ENCODE data around the gene ERC1.
"Not testable (repeated sequence)": the region's sequence is repeated elsewhere in the genome, so short reads cannot be mapped to it uniquely, and the experiment has no call there.

Gene ERC1

DNA sequence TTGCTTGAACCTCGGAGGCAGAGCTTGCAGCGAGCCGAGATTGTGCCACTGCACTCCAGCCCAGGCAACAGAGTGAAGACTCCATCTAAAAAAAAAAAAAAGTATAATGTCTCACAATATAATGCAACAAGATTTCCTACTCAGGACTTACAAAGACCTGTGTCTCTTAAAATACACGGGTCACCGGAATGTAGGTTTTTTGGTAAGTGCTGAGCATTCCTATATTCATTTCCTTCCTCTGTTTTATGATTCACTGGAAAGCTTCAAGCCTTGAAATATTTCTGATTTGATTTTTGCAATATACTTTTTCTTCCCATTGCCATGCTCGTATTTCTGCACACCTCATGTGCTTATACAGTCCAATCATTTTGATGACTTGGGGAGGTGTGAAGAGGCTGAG is 357.6 kb downstream of the ERC1 start:
- no peaks in the 10 kb centered on the region for H3K27me3 ChIP-seq (replicated peaks in 2 of 5; ENCODE audit: control insufficient read depth in 4 of 5, insufficient read depth in 5 of 5, low read length in 4 of 5)
- no peak overlapping the region for H3K4me3 ChIP-seq (ENCODE audit: control insufficient read depth in 1 of 7, extremely low read depth in 1 of 7, insufficient read depth in 4 of 7, low read depth in 2 of 7, low read length in 6 of 7)
- H3K27ac ChIP-seq (ENCODE audit: insufficient read depth in 1 of 2, low read depth in 1 of 2, low read length in 2 of 2, poor library complexity in 1 of 2, severe bottlenecking in 2 of 2) = no peak overlapping the region
- H3K9me3 ChIP-seq (ENCODE audit: control extremely low read depth in 1 of 5, control insufficient read depth in 4 of 5, insufficient read depth in 2 of 5, low read depth in 1 of 5, low read length in 4 of 5) = no peaks in the 10 kb centered on the region
- no peak for DNase-seq
- H3K4me1 ChIP-seq (ENCODE audit: control extremely low read depth in 1 of 4, control insufficient read depth in 4 of 4, insufficient read depth in 4 of 4, low read length in 3 of 4) = no peaks in the 10 kb centered on the region
- no CpG with 5 or more reads among the region's 6 CpGs for whole genome bisulfite sequencing (ENCODE audit: insufficient coverage)
- ChIA-PET CTCF (no interaction called here), POLR2A (no interaction called here)
- peaks cover 0 to 5% (median 0%) of the 10 kb centered on the region in 4 experiments for H3K36me3 ChIP-seq (ENCODE audit: control insufficient read depth in 4 of 4, insufficient read depth in 4 of 4, low read length in 3 of 4)

DNA sequence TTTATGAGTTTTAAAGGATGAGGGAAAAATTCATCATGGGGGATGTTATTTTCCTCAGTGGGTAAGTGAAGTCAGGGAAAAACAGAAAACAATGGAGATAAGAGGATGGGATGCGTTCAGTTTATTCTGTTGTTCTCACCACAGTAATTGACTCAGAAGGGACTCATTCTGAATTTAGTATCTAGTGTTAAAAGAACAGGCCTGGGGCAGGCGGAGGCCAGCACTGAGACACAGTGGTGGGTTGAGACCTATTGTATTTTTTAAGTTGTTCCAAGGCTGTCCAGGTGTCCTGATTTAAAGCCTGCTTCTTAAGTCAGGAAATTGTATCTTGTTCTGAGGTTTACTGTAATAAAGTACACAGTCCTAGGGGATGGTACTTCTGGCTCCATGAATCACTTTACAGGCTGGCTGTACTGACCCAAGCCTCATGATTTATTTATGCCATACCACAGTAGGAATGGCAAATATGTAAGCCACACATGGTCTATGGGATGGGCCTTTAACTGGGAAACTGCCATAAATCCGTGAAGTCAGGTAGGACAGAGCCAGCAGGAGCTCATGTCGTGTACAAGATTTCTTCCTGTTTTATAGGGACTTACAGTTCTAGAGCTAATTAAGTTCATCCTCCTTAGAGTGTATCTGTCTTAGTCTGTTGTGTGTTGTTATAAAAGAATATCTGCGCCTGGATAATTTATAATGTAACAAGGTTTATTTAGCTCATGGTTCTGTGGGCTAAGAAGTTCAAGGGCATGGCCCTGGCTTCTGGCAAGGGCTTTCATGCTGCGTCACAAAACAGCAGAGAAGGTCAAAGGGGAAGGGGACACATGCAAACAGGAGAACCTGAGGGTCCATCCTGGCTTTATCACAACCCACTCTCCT is 359.3 kb downstream of the ERC1 start:
- H3K4me3 ChIP-seq (ENCODE audit: control insufficient read depth in 1 of 7, extremely low read depth in 1 of 7, insufficient read depth in 4 of 7, low read depth in 2 of 7, low read length in 6 of 7) = no peak overlapping the region
- ChIA-PET POLR2A (no interaction called here), CTCF (no interaction called here)
- WGBS (ENCODE audit: insufficient coverage) = 90% methylated on average over 6 of the region's 6 CpGs
- no peaks in the 10 kb centered on the region for H3K9me3 ChIP-seq (ENCODE audit: control extremely low read depth in 1 of 5, control insufficient read depth in 4 of 5, insufficient read depth in 2 of 5, low read depth in 1 of 5, low read length in 4 of 5)
- H3K27ac ChIP-seq (ENCODE audit: insufficient read depth in 1 of 2, low read depth in 1 of 2, low read length in 2 of 2, poor library complexity in 1 of 2, severe bottlenecking in 2 of 2) = no peak overlapping the region
- peaks cover 0 to 5% (median 0%) of the 10 kb centered on the region in 4 experiments for H3K36me3 ChIP-seq (ENCODE audit: control insufficient read depth in 4 of 4, insufficient read depth in 4 of 4, low read length in 3 of 4)
- H3K27me3 ChIP-seq (replicated peaks in 2 of 5; ENCODE audit: control insufficient read depth in 4 of 5, insufficient read depth in 5 of 5, low read length in 4 of 5) = no peaks in the 10 kb centered on the region
- H3K4me1 ChIP-seq (ENCODE audit: control extremely low read depth in 1 of 4, control insufficient read depth in 4 of 4, insufficient read depth in 4 of 4, low read length in 3 of 4) = no peaks in the 10 kb centered on the region
- no peak for DNase-seq

DNA sequence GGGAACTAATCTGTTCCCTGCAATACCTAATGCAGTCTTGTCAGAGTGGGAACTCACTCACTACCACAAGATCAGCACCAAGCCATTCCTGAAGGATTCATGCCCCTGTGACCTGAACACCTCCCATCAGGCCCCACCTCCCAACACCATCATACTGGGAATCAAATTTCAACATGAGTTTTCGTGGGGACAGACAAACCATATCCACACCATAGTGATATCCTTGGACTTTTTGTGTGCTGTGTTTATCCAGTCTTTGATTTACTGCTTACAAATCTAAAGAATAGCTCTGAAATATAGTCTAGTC is 359.9 kb downstream of the ERC1 start:
- POLR2A ChIA-PET = no interaction called here

DNA sequence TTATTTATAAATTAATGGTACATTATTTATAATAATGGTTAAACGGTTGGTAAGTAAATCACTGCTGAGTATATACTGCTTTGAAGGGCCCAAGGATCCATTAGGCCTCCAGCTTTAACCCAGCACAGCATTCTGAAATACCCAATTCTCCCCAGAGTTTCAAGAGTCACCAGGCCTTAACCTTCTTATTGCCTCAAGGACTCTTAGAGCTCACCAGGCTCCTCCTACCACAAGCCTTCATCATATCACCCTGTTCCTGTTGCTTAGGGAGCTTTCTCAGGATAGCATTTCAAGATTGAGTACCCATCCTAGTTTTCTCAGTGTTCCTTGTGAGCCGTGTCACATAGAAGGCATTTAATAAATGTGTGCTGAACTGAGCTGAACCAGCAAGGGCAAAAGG is 360.9 kb downstream of the ERC1 start:
- CTCF ChIA-PET = no interaction called here

More for the DNA sequence above, 359.9 kb downstream of the ERC1 start:
- H3K9me3 ChIP-seq (ENCODE audit: control extremely low read depth in 1 of 5, control insufficient read depth in 4 of 5, insufficient read depth in 2 of 5, low read depth in 1 of 5, low read length in 4 of 5) = no peaks in the 10 kb centered on the region
- peaks cover 0 to 4% (median 0%) of the 10 kb centered on the region in 4 experiments for H3K36me3 ChIP-seq (ENCODE audit: control insufficient read depth in 4 of 4, insufficient read depth in 4 of 4, low read length in 3 of 4)
- no peak for DNase-seq
- H3K4me3 ChIP-seq (ENCODE audit: control insufficient read depth in 1 of 7, extremely low read depth in 1 of 7, insufficient read depth in 4 of 7, low read depth in 2 of 7, low read length in 6 of 7) = no peak overlapping the region
- CTCF ChIA-PET = no interaction called here
- H3K27me3 ChIP-seq (replicated peaks in 2 of 5; ENCODE audit: control insufficient read depth in 4 of 5, insufficient read depth in 5 of 5, low read length in 4 of 5) = no peaks in the 10 kb centered on the region
- WGBS (ENCODE audit: insufficient coverage) = no CpG with 5 or more reads among the region's 1 CpG
- H3K4me1 ChIP-seq (ENCODE audit: control extremely low read depth in 1 of 4, control insufficient read depth in 4 of 4, insufficient read depth in 4 of 4, low read length in 3 of 4) = no peaks in the 10 kb centered on the region
- H3K27ac ChIP-seq (ENCODE audit: insufficient read depth in 1 of 2, low read depth in 1 of 2, low read length in 2 of 2, poor library complexity in 1 of 2, severe bottlenecking in 2 of 2) = no peak overlapping the region

DNA sequence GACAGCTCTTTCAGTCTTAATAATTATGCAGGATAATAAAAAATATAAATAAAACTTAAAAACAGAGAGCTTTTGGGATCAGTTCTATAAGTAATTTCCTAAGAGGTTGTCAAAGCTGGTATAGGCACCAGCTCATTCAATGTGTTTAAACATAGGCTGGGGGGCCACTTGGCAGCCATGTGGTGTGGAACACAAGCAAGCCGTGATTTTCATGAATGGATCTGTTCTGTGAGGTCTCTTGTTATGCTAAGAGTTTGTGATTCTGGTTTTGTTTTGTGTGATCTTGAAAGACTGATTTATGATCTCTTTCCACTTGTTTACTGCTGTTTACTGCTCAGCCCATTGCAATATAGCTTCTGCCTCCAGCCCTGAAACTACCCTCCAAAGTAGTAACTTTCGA is 362.4 kb downstream of the ERC1 start:
- H3K4me3 ChIP-seq (ENCODE audit: control insufficient read depth in 1 of 7, extremely low read depth in 1 of 7, insufficient read depth in 4 of 7, low read depth in 2 of 7, low read length in 6 of 7) = no peak overlapping the region
- no peaks in the 10 kb centered on the region for H3K4me1 ChIP-seq (ENCODE audit: control extremely low read depth in 1 of 4, control insufficient read depth in 4 of 4, insufficient read depth in 4 of 4, low read length in 3 of 4)
- POLR2A ChIA-PET = no interaction called here
- no peak overlapping the region for H3K27ac ChIP-seq (ENCODE audit: insufficient read depth in 1 of 2, low read depth in 1 of 2, low read length in 2 of 2, poor library complexity in 1 of 2, severe bottlenecking in 2 of 2)
- DNase-seq = no peak
- no peaks in the 10 kb centered on the region for H3K36me3 ChIP-seq (ENCODE audit: control insufficient read depth in 4 of 4, insufficient read depth in 4 of 4, low read length in 3 of 4)
- H3K27me3 ChIP-seq (replicated peaks in 2 of 5; ENCODE audit: control insufficient read depth in 4 of 5, insufficient read depth in 5 of 5, low read length in 4 of 5) = no peaks in the 10 kb centered on the region
- WGBS (ENCODE audit: insufficient coverage) = 100% methylated on average over 2 of the region's 2 CpGs
- no peaks in the 10 kb centered on the region for H3K9me3 ChIP-seq (ENCODE audit: control extremely low read depth in 1 of 5, control insufficient read depth in 4 of 5, insufficient read depth in 2 of 5, low read depth in 1 of 5, low read length in 4 of 5)
- CTCF ChIA-PET = no interaction called here

More for the DNA sequence above, 360.9 kb downstream of the ERC1 start:
- no peaks in the 10 kb centered on the region for H3K27me3 ChIP-seq (replicated peaks in 2 of 5; ENCODE audit: control insufficient read depth in 4 of 5, insufficient read depth in 5 of 5, low read length in 4 of 5)
- no peaks in the 10 kb centered on the region for H3K4me1 ChIP-seq (ENCODE audit: control extremely low read depth in 1 of 4, control insufficient read depth in 4 of 4, insufficient read depth in 4 of 4, low read length in 3 of 4)
- no peak overlapping the region for H3K27ac ChIP-seq (ENCODE audit: insufficient read depth in 1 of 2, low read depth in 1 of 2, low read length in 2 of 2, poor library complexity in 1 of 2, severe bottlenecking in 2 of 2)
- H3K9me3 ChIP-seq (ENCODE audit: control extremely low read depth in 1 of 5, control insufficient read depth in 4 of 5, insufficient read depth in 2 of 5, low read depth in 1 of 5, low read length in 4 of 5) = no peaks in the 10 kb centered on the region
- H3K4me3 ChIP-seq (ENCODE audit: control insufficient read depth in 1 of 7, extremely low read depth in 1 of 7, insufficient read depth in 4 of 7, low read depth in 2 of 7, low read length in 6 of 7) = no peak overlapping the region
- no peak for DNase-seq
- no peaks in the 10 kb centered on the region for H3K36me3 ChIP-seq (ENCODE audit: control insufficient read depth in 4 of 4, insufficient read depth in 4 of 4, low read length in 3 of 4)
- no CpG with 5 or more reads among the region's 2 CpGs for WGBS (ENCODE audit: insufficient coverage)
- POLR2A ChIA-PET = no interaction called here

DNA sequence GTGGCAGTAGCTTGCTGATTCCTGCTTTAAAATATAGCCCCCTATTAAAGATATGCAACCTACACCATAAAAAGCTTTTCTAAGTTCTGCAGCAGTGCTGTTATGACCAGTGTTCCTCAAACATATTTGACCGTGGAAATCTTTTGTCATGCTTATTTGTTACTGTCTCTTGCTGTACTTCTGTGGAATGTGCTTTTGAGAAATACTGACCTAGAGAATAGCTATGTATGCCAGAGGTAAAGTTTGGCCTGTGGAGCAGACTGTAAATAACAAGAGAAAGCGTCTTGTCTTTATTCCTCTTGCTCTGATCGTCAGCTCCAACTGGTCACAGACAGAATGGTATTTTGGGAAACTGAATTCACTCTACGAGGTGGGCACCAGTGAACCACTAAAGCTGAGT is 364.4 kb downstream of the ERC1 start:
- no peak overlapping the region for H3K27ac ChIP-seq (ENCODE audit: insufficient read depth in 1 of 2, low read depth in 1 of 2, low read length in 2 of 2, poor library complexity in 1 of 2, severe bottlenecking in 2 of 2)
- ChIA-PET POLR2A (no interaction called here), CTCF (no interaction called here)
- no peak overlapping the region for H3K4me3 ChIP-seq (ENCODE audit: control insufficient read depth in 1 of 7, extremely low read depth in 1 of 7, insufficient read depth in 4 of 7, low read depth in 2 of 7, low read length in 6 of 7)
- DNase-seq = no peak
- H3K9me3 ChIP-seq (ENCODE audit: control extremely low read depth in 1 of 5, control insufficient read depth in 4 of 5, insufficient read depth in 2 of 5, low read depth in 1 of 5, low read length in 4 of 5) = no peaks in the 10 kb centered on the region
- 96% methylated on average over 4 of the region's 4 CpGs for WGBS (ENCODE audit: insufficient coverage)
- no peaks in the 10 kb centered on the region for H3K27me3 ChIP-seq (replicated peaks in 2 of 5; ENCODE audit: control insufficient read depth in 4 of 5, insufficient read depth in 5 of 5, low read length in 4 of 5)
- no peaks in the 10 kb centered on the region for H3K4me1 ChIP-seq (ENCODE audit: control extremely low read depth in 1 of 4, control insufficient read depth in 4 of 4, insufficient read depth in 4 of 4, low read length in 3 of 4)
- H3K36me3 ChIP-seq (ENCODE audit: control insufficient read depth in 4 of 4, insufficient read depth in 4 of 4, low read length in 3 of 4) = no peaks in the 10 kb centered on the region

DNA sequence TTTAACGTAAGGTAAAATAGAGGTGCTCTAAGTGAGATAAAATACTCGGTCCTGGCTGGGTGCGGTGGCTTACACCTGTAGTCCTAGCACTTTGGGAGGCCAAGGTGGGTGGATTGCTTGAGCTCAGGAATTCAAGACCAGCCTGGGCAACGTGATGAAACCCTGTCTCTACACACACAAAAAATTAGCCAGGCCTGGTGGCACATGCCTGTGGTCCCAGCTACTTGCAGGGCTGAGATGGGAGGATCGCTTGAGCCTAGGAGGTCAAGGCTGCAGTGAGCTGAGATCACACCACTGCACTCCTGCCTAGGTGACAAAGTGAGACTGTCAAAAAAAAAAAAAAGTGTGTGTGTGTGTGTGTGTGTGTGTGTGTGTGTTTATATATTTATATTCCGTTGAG is 364.8 kb downstream of the ERC1 start:
- H3K4me3 ChIP-seq (ENCODE audit: control insufficient read depth in 1 of 7, extremely low read depth in 1 of 7, insufficient read depth in 4 of 7, low read depth in 2 of 7, low read length in 6 of 7); H3K27ac ChIP-seq (ENCODE audit: insufficient read depth in 1 of 2, low read depth in 1 of 2, low read length in 2 of 2, poor library complexity in 1 of 2, severe bottlenecking in 2 of 2); CTCF ChIA-PET; H3K27me3 ChIP-seq (replicated peaks in 2 of 5; ENCODE audit: control insufficient read depth in 4 of 5, insufficient read depth in 5 of 5, low read length in 4 of 5); H3K36me3 ChIP-seq (ENCODE audit: control insufficient read depth in 4 of 4, insufficient read depth in 4 of 4, low read length in 3 of 4); POLR2A ChIA-PET; H3K4me1 ChIP-seq (ENCODE audit: control extremely low read depth in 1 of 4, control insufficient read depth in 4 of 4, insufficient read depth in 4 of 4, low read length in 3 of 4); H3K9me3 ChIP-seq (ENCODE audit: control extremely low read depth in 1 of 5, control insufficient read depth in 4 of 5, insufficient read depth in 2 of 5, low read depth in 1 of 5, low read length in 4 of 5); DNase-seq: not testable (repeated sequence)
- 100% methylated on average over 2 of the region's 6 CpGs for WGBS (ENCODE audit: insufficient coverage)

All from common myeloid progenitor, CD34-positive (primary cell).